NOMO-1 treated with DMSO at 0.1 percent for 48 hours (cell line): ENCODE results near the gene SPDYE6.
A peak's percentile ranks its signal among the peaks of the same experiment; 100 is the strongest.
"Not testable (repeated sequence)": the region's sequence is repeated elsewhere in the genome, so short reads cannot be mapped to it uniquely, and the experiment has no call there.

Source experiments
- DNase-seq: peaks from one replicate; lab custom pipeline; 2025; ENCODE audit not compliant: unreplicated experiment; lab: John Stamatoyannopoulos, UW

Gene SPDYE6

GRCh38 chr7:102356344-102356743 lies at the start of gene SPDYE6:
Gene SPDYE6 (minus strand): TSS chr7:102356444. CDS start chr7:102356023, 421 bp downstream.
- DNase-seq = not testable (repeated sequence)

- DNase-seq = not testable (repeated sequence)
Measured at GRCh38 chr7:102404862-102405188, 48.6 kb upstream of the SPDYE6 start.

DNA sequence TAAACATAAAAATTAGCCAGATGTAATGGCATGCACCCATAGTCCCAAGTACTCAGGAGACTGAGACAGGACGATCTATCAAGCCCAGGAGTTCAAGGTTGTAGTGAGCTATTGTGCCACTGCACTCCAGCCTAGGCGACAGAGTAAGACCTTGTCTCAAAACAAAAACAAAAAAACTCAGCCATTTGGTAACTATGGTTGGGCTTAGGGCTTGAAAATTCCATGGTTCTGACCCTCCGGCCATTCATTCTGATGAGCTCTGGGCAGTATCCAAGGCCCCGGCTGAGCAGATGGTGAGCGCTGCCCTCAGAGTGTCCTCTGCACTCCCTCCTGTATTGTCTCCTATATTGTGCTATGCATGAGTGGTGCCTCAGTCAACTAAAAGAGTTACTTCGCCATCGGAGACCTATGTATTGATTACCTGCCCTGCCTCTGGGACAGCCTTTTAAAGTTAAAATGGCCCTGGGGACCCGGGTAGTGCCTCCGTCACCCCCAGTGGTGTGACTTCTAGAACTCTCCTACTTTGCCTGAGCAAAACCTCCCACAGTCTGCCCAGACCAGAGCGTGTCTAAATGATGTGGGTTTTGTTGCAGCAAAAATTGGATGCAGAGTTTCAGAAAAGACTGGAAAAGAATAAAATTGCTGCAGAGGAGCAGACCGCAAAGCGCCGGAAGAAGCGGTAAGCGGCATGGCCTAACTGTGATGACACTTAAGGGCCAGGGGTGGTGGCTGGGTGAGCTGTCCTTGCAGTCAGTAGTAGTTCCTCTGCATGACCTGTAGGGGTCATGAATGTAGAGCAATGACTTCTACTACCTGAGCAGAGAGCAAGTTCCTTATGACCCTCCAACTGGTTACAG lies 48.0 kb upstream of the SPDYE6 start:
- peak; percentile 99 for DNase-seq

DNA sequence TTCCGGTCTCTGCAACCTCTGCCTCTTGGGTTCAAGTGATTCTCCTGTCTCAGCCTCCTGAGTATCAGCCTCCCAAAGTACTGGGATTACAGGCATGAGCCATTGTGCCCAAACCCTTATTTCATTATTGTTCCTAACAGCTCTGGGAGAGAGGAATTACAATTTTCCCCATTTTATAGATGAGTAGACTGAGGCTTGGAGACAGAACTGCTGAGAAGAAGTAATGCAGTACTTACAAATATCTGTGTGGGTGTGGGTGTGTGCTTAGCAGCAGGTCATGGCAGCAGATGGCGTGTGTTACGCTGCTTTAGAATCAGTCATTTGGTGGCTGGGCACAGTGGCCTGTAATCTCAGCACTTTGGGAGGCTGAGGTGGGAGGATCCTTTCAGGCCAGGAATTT lies 47.3 kb upstream of the SPDYE6 start:
- no peak for DNase-seq

DNA sequence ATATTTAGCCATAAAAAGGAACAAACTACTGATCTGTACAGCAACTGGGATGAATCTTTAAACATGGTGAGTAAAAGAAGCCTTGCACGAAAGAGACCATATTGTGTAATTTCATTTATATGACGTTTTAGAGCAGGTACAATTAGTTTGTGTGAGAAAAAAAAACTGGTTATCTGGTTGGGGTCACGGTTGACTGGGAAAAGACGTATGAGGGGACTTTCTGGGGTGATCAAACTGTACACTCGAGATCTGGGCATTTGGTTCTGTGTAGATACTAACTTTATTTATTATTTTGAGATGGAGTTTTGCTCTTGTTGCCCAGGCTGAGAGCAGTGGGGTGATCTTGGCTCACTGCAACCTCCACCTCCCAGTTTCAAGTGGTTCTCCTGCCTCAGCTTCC lies 44.1 kb upstream of the SPDYE6 start:
- no peak for DNase-seq

GRCh38 chr7:102398543-102398942 lies 42.3 kb upstream of the SPDYE6 start:
- DNase-seq = no peak

- peak; percentile 42 for DNase-seq
Measured at GRCh38 chr7:102396710-102397019, 40.4 kb upstream of the SPDYE6 start.

DNA sequence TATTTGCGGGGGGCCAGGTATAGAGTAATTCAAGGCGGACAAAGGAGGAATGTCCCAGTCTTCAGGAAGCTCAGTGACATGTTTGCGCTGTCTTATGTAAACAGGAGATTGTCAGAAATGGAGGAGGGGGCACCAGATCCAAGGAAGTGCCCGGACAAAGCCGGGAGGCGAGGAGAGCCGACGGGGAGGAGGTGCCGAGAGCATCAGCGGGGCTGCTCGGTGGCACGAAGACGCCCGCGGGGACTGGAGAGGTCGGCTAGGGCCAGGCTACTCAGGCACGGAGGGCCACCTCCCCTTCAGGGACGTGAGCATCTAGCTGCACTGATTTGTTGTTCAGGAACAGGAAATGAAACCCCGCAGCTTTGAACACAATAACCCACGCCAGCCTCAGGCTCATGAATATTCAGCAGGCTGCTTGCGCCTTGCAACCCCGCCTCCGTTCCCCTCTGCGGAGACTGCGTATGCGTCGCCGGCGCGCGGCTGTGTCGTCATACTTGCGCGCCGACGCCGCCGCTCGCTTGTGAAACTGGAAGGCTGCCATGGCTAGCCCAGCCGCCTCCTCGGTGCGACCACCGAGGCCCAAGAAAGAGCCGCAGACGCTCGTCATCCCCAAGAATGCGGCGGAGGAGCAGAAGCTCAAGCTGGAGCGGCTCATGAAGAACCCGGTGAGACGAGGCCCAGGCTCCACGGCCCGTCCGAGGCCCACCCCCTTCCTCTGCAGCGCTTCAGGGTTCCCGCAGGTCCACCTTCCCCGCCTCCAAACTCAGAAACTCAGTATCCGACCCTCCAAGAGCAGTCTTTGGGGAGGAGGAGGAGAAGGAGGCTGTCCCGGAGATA lies 39.8 kb upstream of the SPDYE6 start, which contains the start of gene PRKRIP1:
PRKRIP1 (plus strand) TSS at position 491 of the 837 bp plus-strand sequence; CDS start at position 540, 49 bp downstream.
- peak; percentile 99 for DNase-seq

- no peak for DNase-seq
Measured at GRCh38 chr7:102395592-102395872, 39.3 kb upstream of the SPDYE6 start.

GRCh38 chr7:102393467-102393866 lies 37.2 kb upstream of the SPDYE6 start:
- no peak for DNase-seq

DNA sequence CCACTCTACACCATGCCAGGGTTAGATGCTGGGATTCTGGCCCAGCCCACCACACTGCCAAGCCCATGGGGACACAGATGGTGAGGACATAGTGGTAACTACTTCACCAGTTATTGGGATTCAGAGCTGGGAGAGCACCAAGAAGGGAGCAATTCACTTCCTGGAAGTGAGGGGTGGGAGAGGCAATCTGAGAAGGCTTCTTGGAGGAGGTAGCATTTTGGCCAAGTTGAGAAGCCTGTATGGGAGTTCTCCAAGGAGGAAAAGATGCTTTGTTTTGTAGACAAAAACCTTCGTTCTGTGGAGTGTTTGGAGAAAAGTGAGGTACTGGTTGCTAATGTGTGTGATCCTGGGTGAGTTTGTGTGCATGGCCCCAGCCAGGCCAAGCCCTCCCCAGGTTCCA lies 36.1 kb upstream of the SPDYE6 start:
- DNase-seq = no peak

- DNase-seq = peak; percentile 63
Measured at GRCh38 chr7:102390697-102391484, 34.6 kb upstream of the SPDYE6 start.

- no peak for DNase-seq
Measured at GRCh38 chr7:102389810-102390209, 33.6 kb upstream of the SPDYE6 start.

GRCh38 chr7:102387064-102387463 lies 30.8 kb upstream of the SPDYE6 start:
- no peak for DNase-seq

GRCh38 chr7:102381696-102382425 lies 25.6 kb upstream of the SPDYE6 start:
- DNase-seq = not testable (repeated sequence)

DNA sequence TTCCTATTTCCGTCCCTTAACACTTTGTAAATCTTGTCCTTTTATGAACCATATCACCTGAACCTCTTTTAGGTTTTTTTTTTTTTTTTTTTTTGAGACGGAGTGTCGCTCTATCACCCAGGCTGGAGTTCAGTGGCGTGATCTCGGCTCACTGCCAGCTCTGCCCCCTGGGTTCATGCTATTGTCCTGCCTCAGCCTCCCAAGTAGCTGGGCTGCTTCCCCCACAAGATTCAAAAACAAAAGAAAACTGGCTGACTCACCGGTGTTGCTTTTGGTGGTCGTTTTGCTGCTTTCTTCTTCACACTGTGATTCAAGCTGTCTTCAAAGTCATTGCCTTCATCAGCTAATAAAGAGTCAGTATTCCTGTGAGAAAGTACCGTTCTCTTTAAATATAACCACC lies 24.6 kb upstream of the SPDYE6 start:
- not testable (repeated sequence) for DNase-seq

GRCh38 chr7:102376964-102377466 lies 20.8 kb upstream of the SPDYE6 start:
- no peak for DNase-seq

DNA sequence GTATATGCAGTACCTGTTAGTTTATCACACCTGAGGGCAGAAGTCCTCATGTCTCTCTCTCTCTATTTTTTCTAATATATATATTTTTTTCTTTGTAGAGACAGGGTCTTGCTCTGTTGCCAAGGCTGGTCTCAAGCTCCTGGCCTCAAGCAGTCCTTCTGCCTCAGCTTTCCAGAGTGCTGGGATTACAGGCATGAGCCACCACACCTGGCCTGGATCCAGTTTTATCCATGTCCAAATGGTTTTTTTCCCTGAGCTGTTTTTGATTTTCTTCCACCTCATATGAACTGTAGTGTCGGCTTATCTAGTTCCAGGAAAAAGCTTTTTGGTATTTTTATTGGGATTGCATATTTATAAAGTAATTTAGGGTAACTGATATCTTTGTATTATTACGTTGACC lies 16.6 kb upstream of the SPDYE6 start:
- DNase-seq = not testable (repeated sequence)

DNA sequence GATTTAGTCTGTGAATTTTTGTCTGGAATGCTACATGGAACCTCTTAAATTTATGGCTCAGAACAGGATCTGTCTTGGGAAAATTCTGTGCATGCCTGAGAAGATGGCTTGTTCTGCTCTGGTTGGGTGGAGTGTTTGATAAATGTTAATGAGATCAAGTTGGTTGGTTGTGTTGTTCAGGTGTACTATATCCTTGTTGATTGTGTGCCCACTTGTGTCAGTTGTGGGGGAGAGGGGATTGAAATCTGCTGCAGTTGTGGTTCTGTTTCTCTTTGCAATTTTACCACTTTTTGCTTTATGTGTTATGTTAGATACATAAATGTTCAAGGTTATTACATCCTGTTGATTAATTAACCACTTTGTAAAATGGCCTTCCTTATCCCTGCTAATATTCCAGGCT lies 13.8 kb upstream of the SPDYE6 start:
- DNase-seq = not testable (repeated sequence)

GRCh38 chr7:102365390-102365789 lies 9.1 kb upstream of the SPDYE6 start:
- DNase-seq = not testable (repeated sequence)
